GM19351 (cell line): ENCODE data around the gene NTRK1.

ENCODE experiments used
- ATAC-seq: cut with Tn5 transposase; IDR thresholded peaks from one replicate; pipeline ENCODE4 v1.9.1; 2021; ENCODE audit warnings: mild to moderate bottlenecking, moderate library complexity; ENCODE audit not compliant: unreplicated experiment

NTRK1 gene

GRCh38 chr1:156895927-156896326 lies 35.3 kb downstream of the NTRK1 start:
- ATAC-seq = no peak

GRCh38 chr1:156896490-156897033 lies 35.9 kb downstream of the NTRK1 start:
- no peak for ATAC-seq

GRCh38 chr1:156897078-156897825 lies 36.6 kb downstream of the NTRK1 start:
- ATAC-seq = no peak

- no peak for ATAC-seq
Observed at GRCh38 chr1:156898161-156898566, 37.5 kb downstream of the NTRK1 start.

GRCh38 chr1:156898971-156899664 lies 38.5 kb downstream of the NTRK1 start:
- ATAC-seq = no peak

- no peak for ATAC-seq
Observed at GRCh38 chr1:156899956-156900718, 39.5 kb downstream of the NTRK1 start.

GRCh38 chr1:156900896-156901589 lies 40.4 kb downstream of the NTRK1 start:
- no peak for ATAC-seq

GRCh38 chr1:156901590-156901900 lies 40.9 kb downstream of the NTRK1 start:
- no peak for ATAC-seq

GRCh38 chr1:156901966-156902915 lies 41.6 kb downstream of the NTRK1 start:
- ATAC-seq = no peak

- no peak for ATAC-seq
Observed at GRCh38 chr1:156903328-156904091, 42.8 kb downstream of the NTRK1 start.

GRCh38 chr1:156904187-156904959 lies 43.7 kb downstream of the NTRK1 start:
- ATAC-seq = no peak

- ATAC-seq = no peak
Observed at GRCh38 chr1:156905176-156905575, 44.5 kb downstream of the NTRK1 start.

GRCh38 chr1:156905651-156906050 lies 45.0 kb downstream of the NTRK1 start:
- ATAC-seq = no peak

GRCh38 chr1:156906206-156906906 lies 45.7 kb downstream of the NTRK1 start:
- no peak for ATAC-seq

GRCh38 chr1:156908541-156908940 lies 47.9 kb downstream of the NTRK1 start:
- no peak for ATAC-seq

- ATAC-seq = no peak
Observed at GRCh38 chr1:156908955-156909354, 48.3 kb downstream of the NTRK1 start.

GRCh38 chr1:156909671-156910070 lies 49.0 kb downstream of the NTRK1 start:
- no peak for ATAC-seq

- ATAC-seq = no peak
Observed at GRCh38 chr1:156910309-156910782, 49.7 kb downstream of the NTRK1 start.
